Measurements from ENCODE around the gene GFOD1.

- TF ChIP-seq, protein P1, sequence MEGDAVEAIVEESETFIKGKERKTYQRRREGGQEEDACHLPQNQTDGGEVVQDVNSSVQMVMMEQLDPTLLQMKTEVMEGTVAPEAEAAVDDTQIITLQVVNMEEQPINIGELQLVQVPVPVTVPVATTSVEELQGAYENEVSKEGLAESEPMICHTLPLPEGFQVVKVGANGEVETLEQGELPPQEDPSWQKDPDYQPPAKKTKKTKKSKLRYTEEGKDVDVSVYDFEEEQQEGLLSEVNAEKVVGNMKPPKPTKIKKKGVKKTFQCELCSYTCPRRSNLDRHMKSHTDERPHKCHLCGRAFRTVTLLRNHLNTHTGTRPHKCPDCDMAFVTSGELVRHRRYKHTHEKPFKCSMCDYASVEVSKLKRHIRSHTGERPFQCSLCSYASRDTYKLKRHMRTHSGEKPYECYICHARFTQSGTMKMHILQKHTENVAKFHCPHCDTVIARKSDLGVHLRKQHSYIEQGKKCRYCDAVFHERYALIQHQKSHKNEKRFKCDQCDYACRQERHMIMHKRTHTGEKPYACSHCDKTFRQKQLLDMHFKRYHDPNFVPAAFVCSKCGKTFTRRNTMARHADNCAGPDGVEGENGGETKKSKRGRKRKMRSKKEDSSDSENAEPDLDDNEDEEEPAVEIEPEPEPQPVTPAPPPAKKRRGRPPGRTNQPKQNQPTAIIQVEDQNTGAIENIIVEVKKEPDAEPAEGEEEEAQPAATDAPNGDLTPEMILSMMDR (IDR thresholded peaks at IDR 0.05), result no peak
- TF ChIP-seq HMGXB4 (CRISPR knock-in tag; IDR thresholded peaks at IDR 0.05; ENCODE audit: borderline replicate concordance) (no peak), RAD21 (conservative IDR thresholded peaks at IDR 0.05 in 1 of 2, IDR thresholded peaks at IDR 0.05 in 1 of 2) (no peak), FOSL2 (IDR thresholded peaks at IDR 0.05) (no peak), FOSL2 (CRISPR knock-in tag; IDR thresholded peaks at IDR 0.05) (no peak), POLR2A (IDR thresholded peaks at IDR 0.05; ENCODE audit: low read length) (no peak), SREBF2 (IDR thresholded peaks at IDR 0.05) (no peak)
These were observed 167.4 kb downstream of the GFOD1 start for GRCh38 chr6:13319891-13320564.

Data from A549 (cell line).